H1 (cell line): ENCODE data around the gene RAB10. TPM values are rescaled to one million over a fixed set of nuclear protein-coding genes. Genes with fewer than 3 reads are reported as not detected.

Source experiments
- CTCF ChIA-PET: fragments of 300-600 bp; sonication (Branson Sonifier 250); formaldehyde crosslinking; loops from one replicate; lab custom pipeline; 2021; ENCODE audit not compliant: partially characterized antibody; lab: Charles Lee
- POLR2A ChIA-PET: fragments of 300-600 bp; sonication (Branson Sonifier 250); formaldehyde crosslinking; loops from one replicate; lab custom pipeline; 2021; ENCODE audit warnings: inconsistent platforms; ENCODE audit not compliant: partially characterized antibody; lab: Charles Lee
- DNase-seq, 2 experiments: peaks; one replicate each; pipeline versions ENCODE4 v3.0.0 to v3.0.0-alpha.2; 2010 to 2022; ENCODE audit warnings: low spot score in 2 of 2, low read depth in 1 of 2, mixed read lengths in 1 of 2
- FAIRE-seq: peaks from 2 replicates; lab custom pipeline; 2011; peaks lifted over from hg19 to GRCh38; lab: Jason Lieb, UNC
- H2AFZ ChIP-seq: 2 replicates; pipeline ENCODE4 v1.8.1; 2012; ENCODE audit warnings: low read length, inconsistent platforms
- H2AK5ac ChIP-seq: 2 replicates; pipeline ENCODE4 v1.6.1; 2013; ENCODE audit warnings: low read depth, low read length
- H2BK120ac ChIP-seq: replicated peaks from 2 replicates; pipeline ENCODE3; 2013; ENCODE audit warnings: low read depth, low read length, inconsistent platforms
- H2BK12ac ChIP-seq: 2 replicates; pipeline ENCODE4 v1.6.1; 2013; ENCODE audit warnings: low read depth, low read length
- H2BK15ac ChIP-seq: 2 replicates; pipeline ENCODE4 v1.6.1; 2013; ENCODE audit warnings: low read length
- H2BK20ac ChIP-seq: 2 replicates; pipeline ENCODE4 v1.6.1; 2013; ENCODE audit warnings: low read length
- H2BK5ac ChIP-seq: 2 replicates; pipeline ENCODE4 v1.6.1; 2013; ENCODE audit warnings: low read depth, low read length
- H3K14ac ChIP-seq: 2 replicates; pipeline ENCODE4 v1.6.1; 2013; ENCODE audit warnings: inconsistent platforms; ENCODE audit not compliant: insufficient read length
- H3K18ac ChIP-seq: 2 replicates; pipeline ENCODE4 v1.6.1; 2013; ENCODE audit warnings: low read length; ENCODE audit errors: extremely low read depth
- H3K23ac ChIP-seq: 2 replicates; pipeline ENCODE4 v1.6.1; 2013; ENCODE audit warnings: inconsistent platforms; ENCODE audit not compliant: insufficient read length
- H3K23me2 ChIP-seq: 2 replicates; pipeline ENCODE4 v1.6.1; 2013; ENCODE audit warnings: low read depth, low read length
- H3K27ac ChIP-seq: 2 replicates; pipeline ENCODE4 v1.6.1; 2011; ENCODE audit warnings: low read depth, low read length, inconsistent platforms
- H3K27me3 ChIP-seq, 4 experiments: replicated peaks in 1 of 4; 1 replicate in 1 of 4; 2 replicates in 3 of 4; pipeline versions ENCODE4 v1.6.1 to v1.8.1; 2011 to 2013; ENCODE audit warnings: low read length in 3 of 4, mild to moderate bottlenecking in 3 of 4, inconsistent platforms in 2 of 4, mixed read lengths in 2 of 4, moderate library complexity in 1 of 4; ENCODE audit not compliant: control insufficient read depth in 3 of 4, insufficient read depth in 3 of 4; ENCODE audit errors: extremely low read depth in 1 of 4
- H3K36me3 ChIP-seq, 4 experiments: 2 replicates each; pipeline versions ENCODE4 v1.6.1 to v1.8.1; 2011 to 2013; ENCODE audit warnings: mild to moderate bottlenecking in 4 of 4, low read length in 3 of 4, moderate library complexity in 2 of 4, control low read depth in 1 of 4, inconsistent platforms in 1 of 4; ENCODE audit not compliant: insufficient read depth in 4 of 4, control insufficient read depth in 2 of 4
- H3K4ac ChIP-seq: replicated peaks from 2 replicates; pipeline ENCODE3; 2013; ENCODE audit warnings: low read length, low read depth, mixed read lengths, inconsistent platforms; ENCODE audit not compliant: insufficient read length
- H3K4me1 ChIP-seq, 4 experiments: replicated peaks in 1 of 4; 1 replicate in 1 of 4; 2 replicates in 3 of 4; pipeline versions ENCODE4 v1.6.1 to v1.8.1; 2011 to 2013; ENCODE audit warnings: low read length in 3 of 4, inconsistent platforms in 2 of 4, mixed read lengths in 1 of 4; ENCODE audit not compliant: insufficient read depth in 4 of 4, control insufficient read depth in 3 of 4
- H3K4me2 ChIP-seq, 2 experiments: 2 replicates each; pipeline versions ENCODE4 v1.6.1 to v1.8.1; 2011 to 2013; ENCODE audit warnings: low read depth in 2 of 2, low read length in 2 of 2, control low read depth in 1 of 2, inconsistent platforms in 1 of 2, mild to moderate bottlenecking in 1 of 2; ENCODE audit not compliant: insufficient read depth in 1 of 2
- H3K4me3 ChIP-seq, 4 experiments: fragments of 200-600, 300-600 bp in 1 of 4; sonication (generic), shearing (Covaris generic), sonication (Bioruptor Twin) in 1 of 4; 2 replicates each; pipeline versions ENCODE4 v1.5.1 to v1.8.1; 2011 to 2016; ENCODE audit warnings: low read length in 4 of 4, low read depth in 3 of 4, control low read depth in 2 of 4, inconsistent platforms in 2 of 4, mild to moderate bottlenecking in 2 of 4, mixed read lengths in 1 of 4, moderate library complexity in 1 of 4; ENCODE audit not compliant: insufficient read depth in 2 of 4; ENCODE audit errors: extremely low read depth in 1 of 4
- H3K56ac ChIP-seq: replicated peaks from 2 replicates; pipeline ENCODE3; 2013; ENCODE audit warnings: low read depth, mild to moderate bottlenecking, mixed read lengths, low read length, inconsistent platforms; ENCODE audit not compliant: insufficient read length
- H3K79me1 ChIP-seq: 2 replicates; pipeline ENCODE4 v1.6.1; 2013; ENCODE audit warnings: low read depth, low read length, control low read depth
- H3K79me2 ChIP-seq, 2 experiments: 2 replicates each; pipeline versions ENCODE4 v1.6.1 to v1.8.1; 2012 to 2013; ENCODE audit warnings: low read length in 2 of 2, mild to moderate bottlenecking in 2 of 2, inconsistent platforms in 1 of 2; ENCODE audit not compliant: insufficient read depth in 2 of 2, control insufficient read depth in 1 of 2
- H3K9ac ChIP-seq, 4 experiments: replicated peaks in 1 of 4; 1 replicate in 1 of 4; 2 replicates in 3 of 4; pipeline versions ENCODE4 v1.6.1 to v1.8.1; 2011 to 2013; ENCODE audit warnings: low read depth in 3 of 4, low read length in 3 of 4, control low read depth in 2 of 4, mild to moderate bottlenecking in 2 of 4, moderate library complexity in 2 of 4, inconsistent platforms in 1 of 4; ENCODE audit errors: extremely low read depth in 1 of 4
- H3K9me3 ChIP-seq, 2 experiments: 2 replicates each; pipeline versions ENCODE4 v1.6.1 to v1.8.1; 2012 to 2013; ENCODE audit warnings: mild to moderate bottlenecking in 2 of 2, moderate library complexity in 2 of 2, control low read depth in 1 of 2, inconsistent platforms in 1 of 2, low read depth in 1 of 2, low read length in 1 of 2, mixed read lengths in 1 of 2; ENCODE audit not compliant: insufficient read depth in 2 of 2
- H4K20me1 ChIP-seq, 2 experiments: replicated peaks in 1 of 2; 2 replicates each; pipeline versions ENCODE3 to v1.8.1; 2011 to 2013; ENCODE audit warnings: inconsistent platforms in 2 of 2, low read length in 2 of 2, mild to moderate bottlenecking in 1 of 2; ENCODE audit not compliant: insufficient read depth in 2 of 2, control insufficient read depth in 1 of 2
- H4K5ac ChIP-seq: 2 replicates; pipeline ENCODE4 v1.6.1; 2013; ENCODE audit warnings: low read length, low read depth, mixed read lengths, inconsistent platforms; ENCODE audit not compliant: insufficient read length
- H4K8ac ChIP-seq: 2 replicates; pipeline ENCODE4 v1.8.0; 2013; ENCODE audit warnings: mild to moderate bottlenecking, moderate library complexity, low read length, inconsistent platforms; ENCODE audit not compliant: insufficient read depth; ENCODE audit errors: extremely low read depth
- H4K91ac ChIP-seq: replicated peaks from 2 replicates; pipeline ENCODE3; 2013; ENCODE audit warnings: low read length, mixed read lengths, inconsistent platforms; ENCODE audit not compliant: insufficient read length
- BCL11A ChIP-seq, 2 experiments: IDR thresholded peaks; one replicate each; pipeline ENCODE4 v1.6.1; 2011; ENCODE audit warnings: low read depth in 2 of 2, low read length in 2 of 2, mild to moderate bottlenecking in 2 of 2
- FOSL1 ChIP-seq: IDR thresholded peaks from 2 replicates; pipeline ENCODE4 v1.6.1; 2011; ENCODE audit warnings: mild to moderate bottlenecking, low read depth, low read length, moderate library complexity; ENCODE audit not compliant: insufficient read depth
- JUND ChIP-seq: IDR thresholded peaks from 2 replicates; pipeline ENCODE4 v1.6.1; 2011; ENCODE audit warnings: mild to moderate bottlenecking, improper control_type of control experiment, low read length
- RBBP5 ChIP-seq: IDR thresholded peaks from 2 replicates; pipeline ENCODE4 v1.7.1; 2012; ENCODE audit warnings: low read depth, mild to moderate bottlenecking, inconsistent platforms, low read length, moderate library complexity, borderline replicate concordance
- RFX5 ChIP-seq: IDR thresholded peaks from 2 replicates; pipeline ENCODE4 v1.6.1; 2011; ENCODE audit warnings: low read depth, low read length, improper control_type of control experiment, borderline replicate concordance
- TAF7 ChIP-seq: optimal IDR thresholded peaks from 2 replicates; pipeline ENCODE3; 2011; ENCODE audit warnings: low read depth, mild to moderate bottlenecking, inconsistent platforms, low read length, moderate library complexity, borderline replicate concordance
- WGBS, 2 experiments: shearing (Covaris generic) in 1 of 2; methylation state at CpG; one replicate each; pipeline versions ENCODE4 v1.1.6 to v1.1.7; 2013 to 2015; ENCODE audit warnings: low lambda C conversion rate in 2 of 2, mixed read lengths in 2 of 2, inconsistent platforms in 1 of 2, low coverage in 1 of 2, missing lambda C conversion rate in 1 of 2; ENCODE audit not compliant: insufficient replicate concordance in 2 of 2, insufficient coverage in 1 of 2, insufficient read length in 1 of 2; ENCODE audit errors: extremely low coverage in 1 of 2, missing lambda C conversion rate in 1 of 2; 5-methylcytosine and 5-hydroxymethylcytosine counted together
- polyA plus RNA-seq, 7 experiments: library from polyadenylated mRNA; depleted of rRNA in 3 of 7; stranded (reverse) in 5 of 7; unstranded in 2 of 7; fragments of >200 nt in 5 of 7; fragments of 200-250 nt in 2 of 7; gene quantifications; 1 replicate in 5 of 7; 2 replicates in 1 of 7; 4 replicates in 1 of 7; pipeline versions ENCODE4 v1.2.1 to v1.2.3, GENCODE V29; 2011 to 2013; ENCODE audit warnings: missing spikeins in 2 of 7, mixed read lengths in 2 of 7
- total RNA-seq: library from RNA; stranded (reverse); fragmentation: NEBNext Ultra II Directional; extraction: Animal tissue kit (Norgen Biotek cat#: 25700); gene quantifications from 2 replicates; pipeline ENCODE4 v1.2.1, GENCODE V29; 2021
- TF ChIP-seq, protein P1 (sequence below): IDR thresholded peaks from 2 replicates; pipeline ENCODE4 v1.6.1; 2011; ENCODE audit warnings: low read depth, mild to moderate bottlenecking, low read length; ENCODE audit not compliant: insufficient read depth

RAB10 gene
- total and polyA plus RNA-seq, 2 of the 8 experiments (the other 6 are each of a cell fraction or from before 2014, with no cell fraction given): 42.6 to 136 TPM

DNA sequence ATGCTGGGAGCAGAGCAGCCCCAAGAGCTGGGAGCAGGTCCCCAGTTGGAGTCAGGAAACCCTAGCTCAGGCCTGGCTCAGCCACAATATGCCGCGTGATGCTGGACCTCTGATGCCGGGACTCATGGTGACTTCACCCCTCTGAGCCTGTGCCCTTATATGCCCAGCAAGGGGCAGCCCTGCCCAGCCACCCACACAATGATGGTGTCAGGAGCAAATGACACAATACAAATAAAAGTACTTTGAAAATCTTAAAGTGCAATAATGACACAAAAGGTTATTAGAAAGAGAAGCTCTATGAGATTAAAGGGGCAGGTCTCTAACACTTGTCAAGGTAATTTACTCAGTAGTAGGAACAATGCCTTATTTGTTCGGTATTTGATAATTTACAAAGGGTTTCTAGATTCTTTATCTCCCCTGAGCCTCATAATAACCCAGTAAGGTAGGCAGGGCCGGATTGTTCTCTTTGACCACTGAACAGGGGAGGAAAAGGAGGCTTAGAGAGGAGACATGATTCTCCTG is 33.3 kb upstream of the RAB10 start:
- CTCF ChIA-PET: interaction anchor here (0.8 to 2.5 kb wide), 6 partner anchors 9 to 18 kb away, joined by 3 to 8 read pairs (median 3); no protein-coding TSS in a partner anchor
- Histone ChIP-seq H4K5ac (no peak overlapping the region), H3K4me2 (no peak overlapping the region), H3K9me3 (no peaks in the 10 kb centered on the region), H2BK12ac (no peak overlapping the region), H4K20me1 (no peaks in the 10 kb centered on the region), H3K9ac (no peak overlapping the region), H3K23me2 (no peaks in the 10 kb centered on the region), H3K4ac (no peak overlapping the region), H3K4me1 (peaks cover 0 to 2% (median 0%) of the 10 kb centered on the region in 4 experiments; a peak in 1 of 7 replicates), H2AK5ac (no peak overlapping the region)
- WGBS, 2 experiments: 72% methylated on average over 5 of the region's 5 CpGs; no CpG with 5 or more reads in 1 of the 2 experiments
- no peak for TF ChIP-seq RBBP5
- no peak for TF ChIP-seq FOSL1
- no peak for TF ChIP-seq RFX5
- TF ChIP-seq JUND: no peak
- TF ChIP-seq BCL11A (IDR thresholded peaks at IDR 0.05; ENCODE audit: low read depth in 2 of 2, low read length in 2 of 2): no peak
- TF ChIP-seq, protein P1, sequence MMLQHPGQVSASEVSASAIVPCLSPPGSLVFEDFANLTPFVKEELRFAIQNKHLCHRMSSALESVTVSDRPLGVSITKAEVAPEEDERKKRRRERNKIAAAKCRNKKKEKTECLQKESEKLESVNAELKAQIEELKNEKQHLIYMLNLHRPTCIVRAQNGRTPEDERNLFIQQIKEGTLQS: no peak
- no peak for TF ChIP-seq TAF7
- TF ChIP-seq, all 59 proteins: peak for 0
- Histone ChIP-seq H3K56ac (no peak overlapping the region), H3K4me3 (no peak overlapping the region), H3K27me3 (no peaks in the 10 kb centered on the region), H2BK15ac (no peak overlapping the region), H3K23ac (no peak overlapping the region), H3K79me2 (no peaks in the 10 kb centered on the region), H3K79me1 (no peaks in the 10 kb centered on the region), H2BK20ac (no peak overlapping the region), H4K91ac (no peak overlapping the region), H2AFZ (no peak overlapping the region), H2BK5ac (no peak overlapping the region), H3K27ac (no peak overlapping the region), H3K18ac (no peak overlapping the region), H3K36me3 (no peaks in the 10 kb centered on the region), H2BK120ac (no peak overlapping the region), H4K8ac (peak overlapping the region; percentile 73; the same call in 1 of the 2 replicates), H3K14ac (no peak overlapping the region)
- no peak for DNase-seq
- POLR2A ChIA-PET: interaction anchor here (1.5 kb wide), 1 partner anchor 33 kb away, joined by 8 read pairs; the partner anchor contains the start of gene RAB10
- no peak for FAIRE-seq
